Duodenal mucosa (tissue), 2 donors: ENCODE data around the gene SCYGR1.

Experiments used
- H3K27ac ChIP-seq: one replicate; pipeline ENCODE4 v1.7.0; 2013; ENCODE audit warnings: low read depth, low read length
- H3K27me3 ChIP-seq, 2 donors: one replicate each; pipeline ENCODE4 v1.7.0; 2013; ENCODE audit warnings: low read length in 2 of 2, control low read depth in 1 of 2; ENCODE audit not compliant: insufficient read depth in 2 of 2, control insufficient read depth in 1 of 2
- H3K36me3 ChIP-seq, 2 donors: one replicate each; pipeline ENCODE4 v1.7.0; 2013; ENCODE audit warnings: low read length in 2 of 2, control low read depth in 1 of 2; ENCODE audit not compliant: insufficient read depth in 2 of 2, control insufficient read depth in 1 of 2
- H3K4me1 ChIP-seq, 2 donors: one replicate each; pipeline ENCODE4 v1.7.0; 2013; ENCODE audit warnings: low read length in 2 of 2, control low read depth in 1 of 2; ENCODE audit not compliant: insufficient read depth in 2 of 2, control insufficient read depth in 1 of 2
- H3K4me3 ChIP-seq, 2 donors: one replicate each; pipeline ENCODE4 v1.7.0; 2013; ENCODE audit warnings: low read length in 2 of 2, low read depth in 1 of 2
- H3K9ac ChIP-seq, 2 donors: one replicate each; pipeline ENCODE4 v1.7.0; 2013; ENCODE audit warnings: low read length in 2 of 2, low read depth in 1 of 2
- H3K9me3 ChIP-seq, 2 donors: one replicate each; pipeline ENCODE4 v1.7.0; 2013; ENCODE audit warnings: low read length in 2 of 2, control low read depth in 1 of 2; ENCODE audit not compliant: control insufficient read depth in 1 of 2

The SCYGR1 gene

DNA sequence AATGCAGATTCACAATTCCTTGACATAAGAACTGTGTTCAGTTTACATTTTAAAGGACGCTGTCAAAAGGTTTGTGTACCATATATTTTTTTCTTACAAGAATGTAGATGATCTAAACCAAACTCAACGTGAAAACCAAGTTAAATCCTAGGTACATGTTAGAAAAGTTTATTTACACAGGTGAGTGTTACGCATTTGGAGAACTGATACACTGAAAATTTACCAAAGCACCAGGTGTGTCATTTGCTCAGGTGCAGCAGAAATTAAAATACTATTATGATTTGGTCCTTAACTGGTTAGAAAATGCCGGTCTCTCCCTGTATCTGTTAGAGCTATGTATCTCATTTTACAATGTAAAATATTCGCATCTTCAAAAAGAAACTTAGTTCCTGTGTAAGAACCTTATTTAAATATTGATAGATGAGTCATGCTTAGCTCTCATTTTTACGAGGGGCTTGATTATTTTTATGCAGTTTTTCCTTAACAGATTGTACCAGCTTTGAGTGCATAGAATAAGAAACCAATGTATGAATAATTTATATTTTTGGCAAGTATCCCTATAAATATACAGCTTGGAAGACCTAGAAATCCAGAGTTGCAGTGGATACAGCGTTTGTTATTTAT is 37.6 kb downstream of the SCYGR1 start:
- Histone ChIP-seq H3K4me1 (no peaks in the 10 kb centered on the region), H3K9ac (no peak overlapping the region), H3K27ac (no peak overlapping the region), H3K9me3 (no peaks in the 10 kb centered on the region), H3K4me3 (no peak overlapping the region), H3K27me3 (no peaks in the 10 kb centered on the region), H3K36me3 (peaks cover 11 to 27% of the 10 kb centered on the region in 2 donors)

DNA sequence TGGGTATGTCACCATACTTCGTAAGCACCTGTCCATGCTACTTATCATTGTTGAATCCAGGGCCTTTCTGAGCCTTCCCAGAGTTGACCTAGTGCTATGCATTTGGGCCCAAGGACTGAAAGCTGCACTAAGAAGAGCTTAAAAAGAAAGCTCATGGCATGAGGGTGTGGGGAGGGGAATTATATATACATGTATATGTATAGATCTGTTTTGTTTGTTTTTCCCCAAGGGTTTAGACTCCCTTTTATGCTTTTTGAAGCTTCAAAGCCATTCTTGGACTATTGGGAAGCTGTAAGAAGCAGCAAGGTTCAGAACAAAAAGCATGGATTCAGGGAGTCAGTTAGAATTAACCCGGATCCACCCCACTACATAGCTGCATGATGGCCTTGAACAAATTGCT is 39.4 kb downstream of the SCYGR1 start:
- H3K4me1 ChIP-seq, result no peaks in the 10 kb centered on the region
- H3K36me3 ChIP-seq, result peaks cover 11 to 27% of the 10 kb centered on the region in 2 donors

DNA sequence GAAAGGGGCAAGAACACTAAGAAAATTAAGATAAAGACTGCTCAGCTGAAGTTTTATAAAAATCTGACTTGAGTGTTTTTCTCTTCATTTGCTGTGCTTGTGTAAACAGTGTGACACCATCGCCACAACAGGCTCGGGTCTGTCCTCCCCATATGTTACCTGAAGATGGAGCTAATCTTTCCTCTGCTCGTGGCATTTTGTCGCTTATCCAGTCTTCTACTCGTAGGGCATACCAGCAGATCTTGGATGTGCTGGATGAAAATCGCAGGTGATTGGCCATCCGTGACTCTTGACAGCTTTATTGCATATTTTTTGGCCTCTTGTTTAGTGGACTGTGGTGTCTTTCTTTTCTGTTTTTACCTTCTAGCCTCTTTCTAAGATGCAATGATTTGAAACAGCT is 40.6 kb downstream of the SCYGR1 start:
- no peak overlapping the region for H3K9ac ChIP-seq
- no peaks in the 10 kb centered on the region for H3K9me3 ChIP-seq
- no peaks in the 10 kb centered on the region for H3K4me1 ChIP-seq
- H3K4me3 ChIP-seq, result no peak overlapping the region
- no peaks in the 10 kb centered on the region for H3K27me3 ChIP-seq
- peaks cover 14 to 33% of the 10 kb centered on the region in 2 donors for H3K36me3 ChIP-seq
- H3K27ac ChIP-seq, result no peak overlapping the region

More for the DNA sequence above, 39.4 kb downstream of the SCYGR1 start:
- H3K27me3 ChIP-seq, result no peaks in the 10 kb centered on the region
- no peak overlapping the region for H3K9ac ChIP-seq
- H3K4me3 ChIP-seq, result no peak overlapping the region
- H3K9me3 ChIP-seq, result no peaks in the 10 kb centered on the region
- H3K27ac ChIP-seq, result no peak overlapping the region

GRCh38 chr2:227344231-227344630 is 43.5 kb downstream of the SCYGR1 start:
- no peaks in the 10 kb centered on the region for H3K4me1 ChIP-seq
- H3K36me3 ChIP-seq, result peaks cover 11 to 25% of the 10 kb centered on the region in 2 donors
- no peak overlapping the region for H3K27ac ChIP-seq
- H3K27me3 ChIP-seq, result no peaks in the 10 kb centered on the region
- H3K9ac ChIP-seq, result no peak overlapping the region
- no peak overlapping the region for H3K4me3 ChIP-seq
- H3K9me3 ChIP-seq, result no peaks in the 10 kb centered on the region

- H3K4me1 ChIP-seq, result no peaks in the 10 kb centered on the region
- H3K9ac ChIP-seq, result no peak overlapping the region
- no peaks in the 10 kb centered on the region for H3K27me3 ChIP-seq
- no peaks in the 10 kb centered on the region for H3K9me3 ChIP-seq
- H3K4me3 ChIP-seq, result no peak overlapping the region
- no peak overlapping the region for H3K27ac ChIP-seq
- H3K36me3 ChIP-seq, result peaks cover 3 to 21% of the 10 kb centered on the region in 2 donors
Observed at GRCh38 chr2:227341553-227341952, 46.2 kb downstream of the SCYGR1 start.

DNA sequence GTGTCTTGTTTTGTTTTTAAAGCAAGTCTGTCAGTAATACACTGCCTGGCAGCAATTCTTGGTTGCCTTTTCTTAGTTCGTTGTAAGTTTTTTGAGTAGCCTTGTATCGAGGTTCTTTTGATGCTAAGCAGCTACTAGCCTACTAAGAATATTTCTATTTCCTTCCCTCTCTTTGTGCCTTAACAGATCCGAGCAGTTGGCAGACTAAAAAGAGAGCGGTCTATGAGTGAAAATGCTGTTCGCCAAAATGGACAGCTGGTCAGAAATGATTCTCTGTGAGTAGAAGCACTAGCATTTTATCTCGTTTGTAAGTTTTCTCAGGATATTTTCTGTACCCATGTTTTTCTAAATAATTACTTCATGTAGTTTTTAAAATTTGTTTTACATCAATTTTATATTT is 47.6 kb downstream of the SCYGR1 start:
- H3K36me3 ChIP-seq, result peaks cover 3 to 35% of the 10 kb centered on the region in 2 donors
- H3K9ac ChIP-seq, result no peak overlapping the region
- H3K27me3 ChIP-seq, result no peaks in the 10 kb centered on the region
- no peaks in the 10 kb centered on the region for H3K4me1 ChIP-seq
- no peak overlapping the region for H3K27ac ChIP-seq
- H3K9me3 ChIP-seq, result no peaks in the 10 kb centered on the region
- H3K4me3 ChIP-seq, result no peak overlapping the region

DNA sequence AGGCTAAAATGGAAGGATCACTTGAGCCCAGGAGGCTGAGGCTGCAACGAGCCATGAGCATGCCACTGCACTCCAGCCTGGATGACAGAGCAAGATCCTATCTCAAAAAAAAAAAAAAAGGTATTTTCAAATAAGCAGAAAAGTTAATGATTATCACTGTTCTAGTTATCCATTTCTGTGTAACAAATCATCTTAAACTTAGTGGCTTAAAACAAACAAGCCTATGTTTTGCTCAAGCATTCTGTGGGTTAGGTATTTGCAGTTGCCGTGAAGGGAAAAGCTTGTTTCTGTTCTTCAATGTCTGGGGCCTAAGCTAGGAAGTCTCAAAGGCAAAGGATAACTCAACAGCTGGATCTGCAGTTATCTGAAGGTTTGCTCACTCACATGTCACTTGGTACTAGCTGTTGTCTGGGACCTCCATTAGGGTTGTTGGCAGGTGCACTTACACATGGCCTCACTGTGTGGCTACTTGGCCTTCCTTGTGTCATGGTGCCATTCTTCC is 48.6 kb downstream of the SCYGR1 start:
- no peaks in the 10 kb centered on the region for H3K4me1 ChIP-seq
- H3K27me3 ChIP-seq, result no peaks in the 10 kb centered on the region
- H3K9ac ChIP-seq, result no peak overlapping the region
- no peaks in the 10 kb centered on the region for H3K9me3 ChIP-seq
- H3K36me3 ChIP-seq, result peaks cover 8 to 44% of the 10 kb centered on the region in 2 donors
- no peak overlapping the region for H3K4me3 ChIP-seq
- H3K27ac ChIP-seq, result no peak overlapping the region
